Ovary (tissue), 3 donors: ENCODE measurements around the gene TCEAL1.

Experiments used
- POLR2A ChIP-seq: fragments of 450-650 bp; IDR thresholded peaks from one replicate; pipeline ENCODE4 v1.6.1; 2017; ENCODE audit warnings: antibody characterized with exemption, mild to moderate bottlenecking, moderate library complexity
- TF ChIP-seq, protein P1 (sequence below), 3 donors: fragments of 450-650 bp in 2 of 3; fragments of 200-600 bp in 1 of 3; IDR thresholded peaks; one replicate each; pipeline versions ENCODE4 v1.5.1 to v1.8.0; 2016 to 2022; ENCODE audit warnings: antibody characterized with exemption in 3 of 3, mild to moderate bottlenecking in 1 of 3
- donor health status: DM: no; HTN: no; CAD: no.

DNA sequence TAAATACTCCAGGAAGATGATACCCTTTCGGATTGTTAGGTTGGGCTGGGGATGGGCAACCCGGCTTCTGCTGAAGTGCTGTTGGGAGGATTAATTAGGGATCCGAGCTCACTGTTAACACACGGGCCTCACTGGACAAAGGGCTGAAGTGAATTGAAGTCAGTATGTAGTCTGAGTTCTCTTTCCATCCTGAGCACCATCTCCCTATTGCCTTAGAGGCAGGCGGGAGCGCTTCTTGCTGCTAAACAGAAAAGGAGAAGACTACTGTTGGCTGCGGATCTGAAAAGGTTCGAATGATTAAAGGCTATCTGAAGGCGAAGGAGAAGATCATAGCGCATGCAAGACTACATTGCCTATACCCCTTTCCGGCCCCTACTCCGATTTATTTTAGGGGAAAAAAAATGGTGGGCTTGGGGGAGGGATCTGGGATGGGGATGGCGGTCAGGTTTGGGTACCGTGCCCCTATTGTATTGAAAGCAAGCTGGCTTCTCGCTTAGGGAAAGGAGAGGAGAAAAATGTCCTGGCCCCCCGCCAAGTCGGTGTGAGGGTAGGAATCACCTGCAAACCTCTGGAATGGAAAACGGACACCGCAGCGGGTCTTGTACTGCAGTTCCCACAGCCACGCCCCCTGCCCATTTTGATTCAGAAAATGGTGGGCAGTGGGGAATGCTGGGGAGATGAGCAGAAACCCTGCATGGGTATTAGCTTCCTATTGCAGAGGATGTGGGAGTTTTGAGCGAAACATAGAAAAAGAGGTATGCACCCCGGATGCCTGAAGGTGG, 35.4 kb downstream of the TCEAL1 start:
- TF ChIP-seq, protein P1, sequence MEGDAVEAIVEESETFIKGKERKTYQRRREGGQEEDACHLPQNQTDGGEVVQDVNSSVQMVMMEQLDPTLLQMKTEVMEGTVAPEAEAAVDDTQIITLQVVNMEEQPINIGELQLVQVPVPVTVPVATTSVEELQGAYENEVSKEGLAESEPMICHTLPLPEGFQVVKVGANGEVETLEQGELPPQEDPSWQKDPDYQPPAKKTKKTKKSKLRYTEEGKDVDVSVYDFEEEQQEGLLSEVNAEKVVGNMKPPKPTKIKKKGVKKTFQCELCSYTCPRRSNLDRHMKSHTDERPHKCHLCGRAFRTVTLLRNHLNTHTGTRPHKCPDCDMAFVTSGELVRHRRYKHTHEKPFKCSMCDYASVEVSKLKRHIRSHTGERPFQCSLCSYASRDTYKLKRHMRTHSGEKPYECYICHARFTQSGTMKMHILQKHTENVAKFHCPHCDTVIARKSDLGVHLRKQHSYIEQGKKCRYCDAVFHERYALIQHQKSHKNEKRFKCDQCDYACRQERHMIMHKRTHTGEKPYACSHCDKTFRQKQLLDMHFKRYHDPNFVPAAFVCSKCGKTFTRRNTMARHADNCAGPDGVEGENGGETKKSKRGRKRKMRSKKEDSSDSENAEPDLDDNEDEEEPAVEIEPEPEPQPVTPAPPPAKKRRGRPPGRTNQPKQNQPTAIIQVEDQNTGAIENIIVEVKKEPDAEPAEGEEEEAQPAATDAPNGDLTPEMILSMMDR (IDR thresholded peaks at IDR 0.05), result no peak
- no peak for TF ChIP-seq POLR2A
